Esophagus mucosa (tissue), 1 donor: Measurements from ENCODE around the gene ABCC10. TPM values are rescaled to one million over a fixed set of nuclear protein-coding genes. Genes with fewer than 3 reads are reported as not detected.
"Not testable (repeated sequence)": the region's sequence is repeated elsewhere in the genome, so short reads cannot be mapped to it uniquely, and the experiment has no call there.

Source experiments
- ATAC-seq: fragments of 200-7000 bp; cut with Tn5 transposase; one replicate; pipeline ENCODE4 v1.9.1; 2020
- total RNA-seq: library from RNA; stranded (reverse); gene quantifications from one replicate; pipeline ENCODE4 v1.2.4, GENCODE V29; 2023
- donor health status: DM: yes; HTN: yes; CAD: no.

The ABCC10 gene
- total RNA-seq, 1 donor from 2014 or later = 18.3 TPM

- ATAC-seq = no peak
These were observed 45.2 kb downstream of the ABCC10 start for GRCh38 chr6:43472515-43472914.

DNA sequence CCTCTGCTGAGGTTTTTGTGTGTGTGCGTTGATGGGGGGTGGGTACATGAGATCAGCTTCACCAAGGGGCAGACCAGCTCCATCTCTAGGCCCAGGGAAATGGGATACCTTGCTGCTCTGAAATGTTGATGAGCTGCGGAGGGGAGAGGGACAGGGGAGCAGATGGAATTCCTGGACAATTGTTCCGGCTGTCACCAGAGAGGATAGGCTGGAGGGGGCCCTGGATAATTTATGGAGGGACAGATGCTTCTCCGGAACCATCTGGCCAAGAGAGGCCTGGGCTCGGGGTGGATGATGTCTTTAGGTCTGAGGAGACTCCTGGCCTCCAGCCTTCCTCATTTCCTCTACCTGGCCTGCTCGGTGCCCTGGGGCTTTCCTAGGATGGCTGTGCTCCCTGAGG, 48.2 kb downstream of the ABCC10 start:
- ATAC-seq = no peak

DNA sequence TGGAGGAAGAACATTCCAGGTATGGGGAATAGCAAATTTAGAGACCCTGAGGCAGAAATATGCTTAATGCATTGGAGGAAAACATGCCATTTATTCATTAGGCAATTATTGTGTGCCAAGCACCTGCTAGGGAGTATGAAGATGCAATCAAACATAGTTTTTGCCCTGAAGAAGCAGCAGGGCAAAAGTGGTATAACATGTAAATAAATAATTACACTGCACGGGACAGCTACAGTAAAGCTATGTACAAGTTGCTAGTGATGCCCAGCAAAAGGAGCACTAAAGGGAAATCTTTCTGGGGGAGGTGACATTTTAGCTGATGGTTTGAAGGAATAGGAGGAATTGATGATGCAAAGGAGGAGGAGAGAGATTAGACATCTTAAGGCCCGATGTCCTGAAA, 49.4 kb downstream of the ABCC10 start:
- ATAC-seq = no peak

DNA sequence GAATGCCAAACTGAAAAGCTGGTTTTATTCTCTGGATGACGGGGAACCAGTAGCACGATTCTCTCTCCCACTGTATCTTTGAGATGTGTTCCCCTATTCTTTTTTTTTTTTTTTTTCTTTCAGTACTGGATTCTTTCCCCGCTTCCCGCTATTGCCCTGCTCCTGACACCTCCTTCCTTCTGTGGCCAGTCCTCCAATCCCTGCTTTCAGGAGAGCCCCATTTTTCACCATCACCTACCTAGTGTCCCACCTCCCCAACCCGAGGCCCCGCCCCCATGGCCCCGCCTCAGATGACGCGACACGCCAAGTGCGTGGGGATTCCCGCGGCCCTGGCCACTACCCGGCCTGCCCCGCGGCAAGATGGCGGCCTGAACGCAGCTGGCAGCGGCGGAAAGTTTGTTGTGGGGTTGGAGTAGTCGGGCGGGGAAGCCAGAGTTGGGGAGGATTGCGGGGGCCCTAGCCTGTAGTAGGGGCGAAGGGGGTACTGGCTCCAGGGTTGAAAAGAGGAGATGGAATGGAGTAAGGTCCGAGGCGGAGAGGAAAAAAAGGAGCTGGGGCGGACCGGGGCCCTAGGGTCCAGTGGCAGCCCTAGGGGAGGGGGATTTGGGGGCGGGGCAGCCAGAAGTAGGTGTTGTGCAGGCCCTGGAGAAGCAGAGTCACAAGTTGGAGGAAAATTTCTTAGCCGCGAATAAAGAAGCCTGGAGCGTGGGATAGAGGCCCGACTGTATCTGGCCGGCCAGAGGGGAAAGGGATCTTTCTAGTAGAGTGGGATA, 50.1 kb downstream of the ABCC10 start, which contains the start of gene TJAP1:
Gene TJAP1, plus strand, starts transcription at position 336 of the 773 bp plus-strand sequence. CDS start 21,432 bp downstream, outside the sequence.
- peak; percentile 84 for ATAC-seq

DNA sequence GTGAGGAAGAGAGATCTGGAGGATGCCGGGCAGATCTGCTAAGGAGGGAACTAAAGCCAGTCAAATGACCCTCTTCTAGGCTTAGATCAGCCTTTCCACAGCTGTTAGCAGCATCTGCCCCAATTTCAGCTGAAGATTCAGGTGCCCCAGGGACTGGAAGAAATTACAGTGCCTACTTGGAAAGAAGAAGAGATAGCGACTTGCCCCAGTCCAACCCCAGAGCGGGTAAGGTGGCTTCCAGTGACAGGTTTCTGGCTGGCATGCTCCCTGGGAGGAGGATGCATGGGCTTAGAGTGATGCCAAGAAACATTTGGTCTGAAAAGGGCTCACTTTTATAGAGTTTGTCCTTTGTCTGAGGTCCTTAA, 50.6 kb downstream of the ABCC10 start:
- no peak for ATAC-seq

DNA sequence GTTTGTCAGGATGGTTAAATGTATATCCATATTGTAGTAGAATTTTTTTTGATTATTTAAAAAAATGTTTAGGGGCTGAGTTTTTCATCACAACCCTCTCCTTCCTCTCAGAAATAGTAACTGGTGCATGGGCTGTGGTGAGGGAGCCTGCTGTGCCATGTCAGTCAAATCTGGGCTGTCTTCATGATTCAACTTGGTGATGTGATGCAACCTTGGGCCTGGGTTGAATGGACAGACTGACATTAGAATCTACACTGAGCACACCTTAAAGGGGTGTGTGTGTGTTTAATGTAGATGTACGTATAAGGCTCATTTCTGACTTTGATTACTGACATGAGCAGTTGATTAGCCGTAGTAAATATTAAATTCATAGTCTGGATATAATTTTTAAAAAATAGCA, 53.7 kb downstream of the ABCC10 start:
- ATAC-seq = peak; percentile 76

DNA sequence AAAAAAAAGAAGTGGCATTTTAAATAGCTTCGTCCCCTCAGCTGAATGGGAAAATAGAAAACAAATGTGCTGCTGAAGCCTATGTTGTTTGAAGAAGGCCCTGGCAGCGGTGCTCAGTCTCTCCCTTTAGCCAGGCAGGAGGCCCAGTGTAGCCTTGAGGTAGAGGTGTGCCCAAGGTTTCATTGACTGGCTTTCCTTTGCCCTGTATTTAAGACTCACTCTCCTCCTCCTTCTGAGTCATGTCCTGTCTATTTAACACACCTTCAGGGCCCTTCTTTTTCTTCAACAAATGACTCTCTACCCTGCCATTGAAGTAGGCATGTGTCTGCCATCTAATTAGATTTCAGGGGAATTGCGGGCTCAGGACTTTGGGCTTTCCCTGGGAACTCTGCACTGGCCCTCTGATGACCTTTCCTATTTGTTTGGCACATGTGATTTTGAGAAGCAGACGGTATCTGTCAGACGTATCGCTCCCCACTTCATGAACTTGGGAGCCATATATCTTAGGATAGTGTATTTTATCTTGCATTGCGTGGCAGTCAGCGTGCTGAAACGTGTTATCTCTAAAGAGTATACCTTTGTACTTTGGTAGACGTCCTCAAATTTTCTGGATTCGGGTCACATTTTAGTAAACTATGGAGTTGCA, 54.4 kb downstream of the ABCC10 start:
- peak; percentile 93 for ATAC-seq

GRCh38 chr6:43488667-43489276, 61.4 kb downstream of the ABCC10 start:
- ATAC-seq = no peak

DNA sequence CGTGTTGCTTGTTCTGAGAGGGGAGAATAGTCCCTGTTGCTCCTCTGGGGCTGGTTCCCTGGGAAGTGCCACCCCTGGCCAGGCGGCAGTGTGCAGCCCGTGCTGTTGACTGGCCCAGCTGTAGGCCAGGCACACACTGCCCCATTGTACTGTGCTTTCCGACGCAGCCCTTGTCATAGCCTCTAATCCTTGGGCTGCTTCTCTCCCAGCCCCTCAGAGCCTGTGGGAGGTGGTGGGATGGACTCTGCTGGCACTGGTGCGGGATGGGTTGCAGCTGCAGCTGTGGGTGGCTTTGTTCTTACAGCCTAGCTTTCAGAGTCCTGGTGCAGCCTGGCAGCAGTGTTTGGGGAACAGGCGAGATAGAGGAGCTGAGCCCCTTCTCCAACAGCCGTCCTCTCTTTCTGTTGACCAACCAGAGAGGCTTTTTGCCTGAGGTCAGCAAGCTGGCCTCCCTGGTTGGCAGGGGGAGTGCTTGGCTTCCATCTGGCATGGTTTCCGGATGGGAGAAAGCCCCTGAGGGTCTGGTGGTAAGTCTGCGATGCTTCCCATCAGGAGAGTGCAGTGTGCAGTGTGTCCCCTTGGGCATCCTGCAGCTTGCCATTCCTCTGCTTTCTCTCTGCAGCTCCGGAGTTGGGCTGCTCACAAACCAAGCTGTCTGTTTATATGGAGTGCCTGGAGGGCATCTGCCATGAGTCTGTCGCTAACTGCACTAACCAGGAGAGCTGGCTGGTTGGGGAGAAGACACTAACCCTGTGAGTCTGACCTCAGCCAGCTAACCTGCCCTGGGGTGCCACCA, 62.1 kb downstream of the ABCC10 start:
- no peak for ATAC-seq

- no peak for ATAC-seq
These were observed 63.2 kb downstream of the ABCC10 start for GRCh38 chr6:43490523-43490939.

DNA sequence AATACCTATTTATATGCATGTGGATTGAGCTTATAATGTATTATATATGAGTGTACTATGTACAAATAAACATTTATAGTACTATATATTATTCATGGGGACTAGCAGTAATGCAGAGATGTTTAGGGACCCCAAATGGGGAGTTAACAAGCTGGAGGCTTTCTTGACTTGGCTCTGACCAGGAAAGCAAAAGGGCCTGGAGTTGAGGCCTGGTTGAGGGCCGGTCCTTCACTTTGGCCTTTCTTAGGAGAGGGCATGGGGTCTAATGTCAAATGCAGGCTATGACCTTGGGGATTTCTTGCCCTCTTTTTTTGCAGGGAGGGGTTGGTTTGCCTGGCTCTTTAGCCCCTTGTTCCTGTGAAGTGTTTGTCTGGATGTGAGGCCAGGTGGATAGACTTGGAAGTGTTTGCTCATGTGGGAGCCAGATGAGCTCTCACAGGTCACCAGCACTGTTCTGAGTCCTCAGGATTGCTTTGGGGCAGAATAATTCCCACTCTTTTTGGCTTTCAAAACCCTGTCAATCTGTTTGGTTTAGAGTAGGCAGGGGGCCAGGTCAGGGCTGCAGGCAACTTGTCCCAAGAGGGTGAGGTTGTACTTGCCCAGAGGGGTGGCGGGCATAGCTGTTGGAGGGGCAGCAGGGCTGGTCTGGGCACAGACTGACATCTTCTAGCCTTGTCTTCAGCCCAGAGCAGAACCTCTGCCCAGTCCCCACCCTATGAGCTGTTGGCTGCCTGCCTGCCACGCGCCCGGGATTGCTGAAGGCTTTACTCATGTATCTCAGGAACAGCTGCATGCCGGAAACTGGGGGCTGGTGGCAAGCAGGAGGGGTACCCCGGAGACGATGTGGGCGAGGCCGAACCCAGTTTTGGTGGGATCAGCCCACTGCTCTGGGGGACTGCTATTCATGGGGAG, 64.7 kb downstream of the ABCC10 start:
- peak; percentile 34 for ATAC-seq

- no peak for ATAC-seq
These were observed 65.3 kb downstream of the ABCC10 start for GRCh38 chr6:43492673-43493072.

- ATAC-seq = no peak
These were observed 65.9 kb downstream of the ABCC10 start for GRCh38 chr6:43493230-43493629.

- no peak for ATAC-seq
These were observed 66.5 kb downstream of the ABCC10 start for GRCh38 chr6:43493833-43494232.

DNA sequence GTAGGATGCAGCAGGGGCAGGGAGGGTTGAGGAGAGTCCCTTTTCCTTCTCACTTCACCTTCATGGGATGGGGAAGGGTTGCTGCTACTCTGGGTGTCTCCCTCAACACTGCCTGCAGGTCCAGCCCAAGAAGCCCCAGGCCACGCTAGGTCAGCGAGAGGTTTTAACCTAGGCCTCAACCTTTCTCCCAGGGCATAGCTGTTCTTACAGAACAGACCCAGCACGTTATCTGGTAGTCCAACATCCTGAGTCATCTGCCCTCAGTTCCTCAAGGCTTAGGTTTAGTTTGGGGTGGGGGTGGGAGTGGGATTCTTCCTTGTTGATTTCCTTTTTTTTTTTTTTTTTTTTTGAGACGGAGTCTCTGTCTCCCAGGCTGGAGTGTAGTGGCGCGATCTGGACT, 67.0 kb downstream of the ABCC10 start:
- no peak for ATAC-seq

GRCh38 chr6:43494766-43495165, 67.4 kb downstream of the ABCC10 start:
- ATAC-seq = no peak

GRCh38 chr6:43495409-43495941, 68.1 kb downstream of the ABCC10 start:
- no peak for ATAC-seq

- ATAC-seq = peak; percentile 70
These were observed 69.2 kb downstream of the ABCC10 start for GRCh38 chr6:43496370-43497128.

GRCh38 chr6:43497129-43497396, 69.7 kb downstream of the ABCC10 start:
- no peak for ATAC-seq

DNA sequence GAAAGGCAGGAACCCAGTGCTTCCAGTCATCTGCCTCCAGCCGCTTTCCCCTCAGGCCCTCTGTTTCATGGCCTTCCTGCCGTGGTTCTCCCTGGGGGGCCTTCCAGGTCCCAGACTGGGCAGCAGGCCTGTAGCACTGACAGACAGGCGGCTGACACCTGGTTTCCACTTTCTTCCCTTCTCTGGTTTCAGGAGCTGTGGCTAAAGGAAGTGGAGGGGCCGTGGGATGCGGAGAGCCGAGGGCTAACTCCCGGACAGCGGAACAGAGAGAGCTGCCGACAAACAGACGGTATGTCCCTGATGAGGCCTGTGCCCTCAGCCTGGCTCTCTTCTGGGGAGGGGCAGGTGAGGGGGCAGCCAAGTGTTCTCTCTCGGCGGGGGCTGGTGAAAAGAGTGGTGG, 70.3 kb downstream of the ABCC10 start:
- no peak for ATAC-seq

- not testable (repeated sequence) for ATAC-seq
These were observed 71.0 kb downstream of the ABCC10 start for GRCh38 chr6:43498291-43498690.
